Measurements from ENCODE around the gene SNX3.
A peak's percentile ranks its signal among the peaks of the same experiment; 100 is the strongest.
"Not testable (repeated sequence)": the region's sequence is repeated elsewhere in the genome, so short reads cannot be mapped to it uniquely, and the experiment has no call there.

The SNX3 gene

GRCh38 chr6:108254433-108255410 lies 6.1 kb downstream of the SNX3 start:
- DNase-seq = no peak

GRCh38 chr6:108253241-108253640 lies 7.6 kb downstream of the SNX3 start:
- DNase-seq = no peak

- DNase-seq = no peak
Measured at GRCh38 chr6:108252055-108252454, 8.8 kb downstream of the SNX3 start.

GRCh38 chr6:108251252-108251651 lies 9.6 kb downstream of the SNX3 start:
- DNase-seq = no peak

- DNase-seq = no peak
Measured at GRCh38 chr6:108250240-108250866, 10.5 kb downstream of the SNX3 start.

- DNase-seq = no peak
Measured at GRCh38 chr6:108247965-108248536, 12.8 kb downstream of the SNX3 start.

GRCh38 chr6:108245095-108245494 lies 15.7 kb downstream of the SNX3 start:
- not testable (repeated sequence) for DNase-seq

- no peak for DNase-seq
Measured at GRCh38 chr6:108243836-108244235, 17.0 kb downstream of the SNX3 start.

- DNase-seq = no peak
Measured at GRCh38 chr6:108242721-108243120, 18.1 kb downstream of the SNX3 start.

- DNase-seq = no peak
Measured at GRCh38 chr6:108242259-108242658, 18.6 kb downstream of the SNX3 start.

GRCh38 chr6:108238322-108238721 lies 22.5 kb downstream of the SNX3 start:
- no peak for DNase-seq

- no peak for DNase-seq
Measured at GRCh38 chr6:108236791-108237190, 24.0 kb downstream of the SNX3 start.

GRCh38 chr6:108235127-108235526 lies 25.7 kb downstream of the SNX3 start:
- DNase-seq = no peak

- no peak for DNase-seq
Measured at GRCh38 chr6:108228416-108228815, 32.4 kb downstream of the SNX3 start.

GRCh38 chr6:108227290-108227689 lies 33.5 kb downstream of the SNX3 start:
- DNase-seq = no peak

- DNase-seq = no peak
Measured at GRCh38 chr6:108222504-108222903, 38.3 kb downstream of the SNX3 start.

GRCh38 chr6:108222064-108222463 lies 38.8 kb downstream of the SNX3 start:
- no peak for DNase-seq

- no peak for DNase-seq
Measured at GRCh38 chr6:108211671-108212070, 49.2 kb downstream of the SNX3 start.

GRCh38 chr6:108210556-108210955 lies 50.3 kb downstream of the SNX3 start:
- DNase-seq = no peak

- DNase-seq = no peak
Measured at GRCh38 chr6:108209738-108210137, 51.1 kb downstream of the SNX3 start.

GRCh38 chr6:108207013-108207412 lies 53.8 kb downstream of the SNX3 start:
- no peak for DNase-seq

GRCh38 chr6:108203189-108204112 lies 57.4 kb downstream of the SNX3 start:
- DNase-seq = no peak

GRCh38 chr6:108200631-108201030 lies 60.2 kb downstream of the SNX3 start:
- DNase-seq = peak; percentile 56

Measured in right hindlimb (tissue), 1 donor.